ENCODE results near the gene TBCB.

- TF ChIP-seq EGR1 (IDR thresholded peaks at IDR 0.05) (no peak), TCF12 (IDR thresholded peaks at IDR 0.05; ENCODE audit: low read depth) (no peak), TAF1 (IDR thresholded peaks at IDR 0.05; ENCODE audit: low read depth) (peak; percentile 30; the same call in 1 of the 2 replicates), TEAD4 (IDR thresholded peaks at IDR 0.05) (no peak), CREB1 (IDR thresholded peaks at IDR 0.05; ENCODE audit: low read depth) (no peak), YY1 (IDR thresholded peaks at IDR 0.05; ENCODE audit: low read depth) (peak; percentile 63; the same call in 1 of the 2 replicates), RAD21 (IDR thresholded peaks at IDR 0.05; ENCODE audit: low read depth) (no peak), ZBTB7A (IDR thresholded peaks at IDR 0.05; ENCODE audit: low read depth) (no peak), CEBPB (IDR thresholded peaks at IDR 0.05) (no peak)
- TF ChIP-seq, protein P1, sequence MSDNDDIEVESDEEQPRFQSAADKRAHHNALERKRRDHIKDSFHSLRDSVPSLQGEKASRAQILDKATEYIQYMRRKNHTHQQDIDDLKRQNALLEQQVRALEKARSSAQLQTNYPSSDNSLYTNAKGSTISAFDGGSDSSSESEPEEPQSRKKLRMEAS (IDR thresholded peaks at IDR 0.05), result peak; percentile 6; the same call in 1 of the 2 replicates
- TF ChIP-seq, protein P2, sequence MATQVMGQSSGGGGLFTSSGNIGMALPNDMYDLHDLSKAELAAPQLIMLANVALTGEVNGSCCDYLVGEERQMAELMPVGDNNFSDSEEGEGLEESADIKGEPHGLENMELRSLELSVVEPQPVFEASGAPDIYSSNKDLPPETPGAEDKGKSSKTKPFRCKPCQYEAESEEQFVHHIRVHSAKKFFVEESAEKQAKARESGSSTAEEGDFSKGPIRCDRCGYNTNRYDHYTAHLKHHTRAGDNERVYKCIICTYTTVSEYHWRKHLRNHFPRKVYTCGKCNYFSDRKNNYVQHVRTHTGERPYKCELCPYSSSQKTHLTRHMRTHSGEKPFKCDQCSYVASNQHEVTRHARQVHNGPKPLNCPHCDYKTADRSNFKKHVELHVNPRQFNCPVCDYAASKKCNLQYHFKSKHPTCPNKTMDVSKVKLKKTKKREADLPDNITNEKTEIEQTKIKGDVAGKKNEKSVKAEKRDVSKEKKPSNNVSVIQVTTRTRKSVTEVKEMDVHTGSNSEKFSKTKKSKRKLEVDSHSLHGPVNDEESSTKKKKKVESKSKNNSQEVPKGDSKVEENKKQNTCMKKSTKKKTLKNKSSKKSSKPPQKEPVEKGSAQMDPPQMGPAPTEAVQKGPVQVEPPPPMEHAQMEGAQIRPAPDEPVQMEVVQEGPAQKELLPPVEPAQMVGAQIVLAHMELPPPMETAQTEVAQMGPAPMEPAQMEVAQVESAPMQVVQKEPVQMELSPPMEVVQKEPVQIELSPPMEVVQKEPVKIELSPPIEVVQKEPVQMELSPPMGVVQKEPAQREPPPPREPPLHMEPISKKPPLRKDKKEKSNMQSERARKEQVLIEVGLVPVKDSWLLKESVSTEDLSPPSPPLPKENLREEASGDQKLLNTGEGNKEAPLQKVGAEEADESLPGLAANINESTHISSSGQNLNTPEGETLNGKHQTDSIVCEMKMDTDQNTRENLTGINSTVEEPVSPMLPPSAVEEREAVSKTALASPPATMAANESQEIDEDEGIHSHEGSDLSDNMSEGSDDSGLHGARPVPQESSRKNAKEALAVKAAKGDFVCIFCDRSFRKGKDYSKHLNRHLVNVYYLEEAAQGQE (IDR thresholded peaks at IDR 0.05; ENCODE audit: low read depth), result no peak
Measured at GRCh38 chr19:36141039-36141927, 26.0 kb downstream of the TBCB start.

All from Ishikawa (cell line).